CD14-positive monocyte (primary cell): Measurements from ENCODE around the gene CFAP53. TPM values are rescaled to one million over a fixed set of nuclear protein-coding genes. Genes with fewer than 3 reads are reported as not detected.
"Not testable (repeated sequence)": the region's sequence is repeated elsewhere in the genome, so short reads cannot be mapped to it uniquely, and the experiment has no call there.

Experiments used
- DNase-seq, 3 donors: peaks; one replicate each; pipeline ENCODE4 v3.0.0-alpha.2; 2011 to 2022
- H2AFZ ChIP-seq: 2 replicates; pipeline ENCODE4 v1.6.0; 2012; ENCODE audit warnings: mild to moderate bottlenecking, low read depth, low read length, inconsistent platforms; ENCODE audit not compliant: insufficient read depth, poor library complexity, severe bottlenecking
- H3K27ac ChIP-seq, 2 donors: 1 replicate in 1 of 2; 2 replicates in 1 of 2; pipeline ENCODE4 v1.5.1; 2012 to 2013; ENCODE audit warnings: low read length in 2 of 2, control low read depth in 1 of 2, inconsistent platforms in 1 of 2, low read depth in 1 of 2, mild to moderate bottlenecking in 1 of 2
- H3K27me3 ChIP-seq, 2 donors: one replicate each; pipeline versions ENCODE4 v1.6.0 to v1.6.1; 2011 to 2013; ENCODE audit warnings: low read length in 2 of 2; ENCODE audit not compliant: control insufficient read depth in 2 of 2, insufficient read depth in 2 of 2
- H3K36me3 ChIP-seq, 2 donors: replicated peaks in 1 of 2; 1 replicate in 1 of 2; 2 replicates in 1 of 2; pipeline versions ENCODE4 v1.5.1 to v1.6.1; 2012 to 2013; ENCODE audit warnings: low read length in 2 of 2, control low read depth in 1 of 2, inconsistent platforms in 1 of 2, mild to moderate bottlenecking in 1 of 2; ENCODE audit not compliant: insufficient read depth in 2 of 2, control insufficient read depth in 1 of 2
- H3K4me1 ChIP-seq, 2 donors: 1 replicate in 1 of 2; 2 replicates in 1 of 2; pipeline versions ENCODE4 v1.5.1 to v1.6.1; 2012 to 2013; ENCODE audit warnings: low read length in 2 of 2, control low read depth in 1 of 2, inconsistent platforms in 1 of 2, mild to moderate bottlenecking in 1 of 2, moderate library complexity in 1 of 2; ENCODE audit not compliant: insufficient read depth in 2 of 2, control insufficient read depth in 1 of 2
- H3K4me2 ChIP-seq: replicated peaks from 2 replicates; pipeline ENCODE3; 2012; ENCODE audit warnings: low read length, moderate library complexity, mild to moderate bottlenecking; ENCODE audit not compliant: poor library complexity, severe bottlenecking; ENCODE audit errors: extremely low read depth
- H3K4me3 ChIP-seq, 3 experiments: fragments of 200-600 bp in 1 of 3; sonication (generic) in 1 of 3; replicated peaks in 1 of 3; 1 replicate in 2 of 3; 2 replicates in 1 of 3; pipeline ENCODE4 v1.5.1; 2011 to 2013; ENCODE audit warnings: low read length in 3 of 3, mild to moderate bottlenecking in 3 of 3, control low read depth in 2 of 3, low read depth in 2 of 3, inconsistent platforms in 1 of 3, moderate library complexity in 1 of 3
- H3K79me2 ChIP-seq: 2 replicates; pipeline ENCODE4 v1.6.0; 2012; ENCODE audit warnings: mild to moderate bottlenecking, control low read depth, inconsistent platforms, low read length, moderate library complexity; ENCODE audit not compliant: insufficient read depth
- H3K9ac ChIP-seq: 2 replicates; pipeline ENCODE4 v1.6.0; 2017; ENCODE audit warnings: low read length, mild to moderate bottlenecking; ENCODE audit not compliant: insufficient read depth, poor library complexity, severe bottlenecking
- H3K9me3 ChIP-seq, 2 donors: replicated peaks in 1 of 2; 1 replicate in 1 of 2; 2 replicates in 1 of 2; pipeline versions ENCODE4 v1.5.1 to v1.6.1; 2012 to 2013; ENCODE audit warnings: low read length in 2 of 2, control low read depth in 1 of 2; ENCODE audit not compliant: control insufficient read depth in 1 of 2, insufficient read depth in 1 of 2
- H4K20me1 ChIP-seq: 2 replicates; pipeline ENCODE4 v1.6.0; 2012; ENCODE audit warnings: mild to moderate bottlenecking, low read length, control low read depth, moderate library complexity; ENCODE audit not compliant: insufficient read depth
- H3K27ac Mint-ChIP-seq, 7 donors: one replicate each; pipeline ENCODE4 v1.8.0; 2020; ENCODE audit warnings: mild to moderate bottlenecking in 7 of 7, mixed read lengths in 7 of 7, moderate library complexity in 6 of 7, inconsistent platforms in 2 of 7
- H3K27me3 Mint-ChIP-seq, 3 donors: one replicate each; pipeline ENCODE4 v1.8.0; 2021 to 2022; ENCODE audit warnings: low read depth in 3 of 3, mild to moderate bottlenecking in 3 of 3, mixed read lengths in 3 of 3, moderate library complexity in 3 of 3, inconsistent platforms in 1 of 3
- H3K36me3 Mint-ChIP-seq, 2 donors: one replicate each; pipeline ENCODE4 v1.8.0; 2020; ENCODE audit warnings: mixed read lengths in 2 of 2, inconsistent platforms in 1 of 2, mild to moderate bottlenecking in 1 of 2
- H3K4me1 Mint-ChIP-seq: one replicate; pipeline ENCODE4 v1.8.0; 2020; ENCODE audit warnings: mild to moderate bottlenecking, mixed read lengths
- H3K4me3 Mint-ChIP-seq, 2 donors: one replicate each; pipeline ENCODE4 v1.8.0; 2020; ENCODE audit warnings: mild to moderate bottlenecking in 2 of 2, mixed read lengths in 2 of 2, moderate library complexity in 1 of 2
- H3K9me3 Mint-ChIP-seq, 7 donors: one replicate each; pipeline ENCODE4 v1.8.0; 2020 to 2022; ENCODE audit warnings: mixed read lengths in 7 of 7, mild to moderate bottlenecking in 6 of 7, moderate library complexity in 6 of 7, inconsistent platforms in 2 of 7
- WGBS: methylation state at CpG from one replicate; pipeline ENCODE4 v1.1.5; 2013; ENCODE audit warnings: missing lambda C conversion rate; ENCODE audit not compliant: insufficient coverage; 5-methylcytosine and 5-hydroxymethylcytosine counted together
- intact Hi-C, 2 donors: fragments of 100-400 bp; cut with micrococcal nuclease; formaldehyde crosslinking; loops; one replicate each; pipeline versions ENCODE4 v1.15.0 to v1.15.1; 2023
- polyA plus RNA-seq, 3 donors: library from polyadenylated mRNA; depleted of rRNA in 1 of 3; unstranded in 2 of 3; stranded (reverse) in 1 of 3; fragments of 300-500 nt in 2 of 3; fragments of >200 nt in 1 of 3; fragmentation: Illumina TruSeq in 2 of 3; gene quantifications; 1 replicate in 2 of 3; 2 replicates in 1 of 3; pipeline ENCODE4 v1.2.3, GENCODE V29; 2012 to 2021
- TF ChIP-seq, protein P1 (sequence below): fragments of 200-600 bp; IDR thresholded peaks from one replicate; pipeline ENCODE4 v1.8.0; 2022; ENCODE audit warnings: antibody characterized with exemption, mild to moderate bottlenecking

The CFAP53 gene
- polyA plus RNA-seq, 3 donors: 0.08 to 0.14 TPM; not detected in 1

DNA sequence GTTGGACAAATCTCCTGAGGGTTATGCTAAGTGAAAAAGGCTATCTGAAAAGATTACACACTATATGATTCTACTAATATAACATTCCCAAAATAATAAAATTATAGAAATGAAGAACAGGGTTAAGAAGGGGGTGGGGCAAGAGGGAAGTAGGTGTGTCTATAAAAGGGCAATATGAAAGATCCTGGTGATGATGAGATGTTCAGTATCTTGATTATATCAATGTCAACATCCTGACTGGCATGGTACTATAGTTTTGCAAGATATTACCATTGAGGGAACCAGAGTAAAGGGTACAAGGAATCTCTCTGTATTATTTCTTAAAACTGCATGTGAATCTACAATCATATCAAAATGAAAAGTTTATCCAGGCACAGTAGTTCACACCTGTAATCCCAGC is 16.7 kb downstream of the CFAP53 start:
- TF ChIP-seq, protein P1, sequence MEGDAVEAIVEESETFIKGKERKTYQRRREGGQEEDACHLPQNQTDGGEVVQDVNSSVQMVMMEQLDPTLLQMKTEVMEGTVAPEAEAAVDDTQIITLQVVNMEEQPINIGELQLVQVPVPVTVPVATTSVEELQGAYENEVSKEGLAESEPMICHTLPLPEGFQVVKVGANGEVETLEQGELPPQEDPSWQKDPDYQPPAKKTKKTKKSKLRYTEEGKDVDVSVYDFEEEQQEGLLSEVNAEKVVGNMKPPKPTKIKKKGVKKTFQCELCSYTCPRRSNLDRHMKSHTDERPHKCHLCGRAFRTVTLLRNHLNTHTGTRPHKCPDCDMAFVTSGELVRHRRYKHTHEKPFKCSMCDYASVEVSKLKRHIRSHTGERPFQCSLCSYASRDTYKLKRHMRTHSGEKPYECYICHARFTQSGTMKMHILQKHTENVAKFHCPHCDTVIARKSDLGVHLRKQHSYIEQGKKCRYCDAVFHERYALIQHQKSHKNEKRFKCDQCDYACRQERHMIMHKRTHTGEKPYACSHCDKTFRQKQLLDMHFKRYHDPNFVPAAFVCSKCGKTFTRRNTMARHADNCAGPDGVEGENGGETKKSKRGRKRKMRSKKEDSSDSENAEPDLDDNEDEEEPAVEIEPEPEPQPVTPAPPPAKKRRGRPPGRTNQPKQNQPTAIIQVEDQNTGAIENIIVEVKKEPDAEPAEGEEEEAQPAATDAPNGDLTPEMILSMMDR: no peak
- Histone ChIP-seq H3K9ac (no peak overlapping the region), H3K79me2 (no peaks in the 10 kb centered on the region), H3K27ac (no peak overlapping the region), H3K36me3 (no peaks in the 10 kb centered on the region), H2AFZ (no peak overlapping the region), H3K27me3 (no peaks in the 10 kb centered on the region), H3K4me2 (no peak overlapping the region), H3K4me1 (no peaks in the 10 kb centered on the region), H3K9me3 (no peaks in the 10 kb centered on the region), H3K4me3 (no peak overlapping the region), H4K20me1 (no peaks in the 10 kb centered on the region)
- Mint-ChIP-seq H3K9me3 (peaks cover 0 to 12% (median 2%) of the 10 kb centered on the region in 7 donors), H3K4me3 (no peak overlapping the region), H3K36me3 (no peaks in the 10 kb centered on the region), H3K27me3 (peaks cover 1 to 10% (median 9%) of the 10 kb centered on the region in 3 donors), H3K4me1 (no peaks in the 10 kb centered on the region), H3K27ac (no peak overlapping the region)
- intact Hi-C loops: no loop called here
- DNase-seq: no peak

- H3K4me3 ChIP-seq: no peak overlapping the region
- peaks cover 2 to 22% (median 9%) of the 10 kb centered on the region in 7 donors for H3K9me3 Mint-ChIP-seq
- no peaks in the 10 kb centered on the region for H3K4me1 ChIP-seq
- H3K36me3 ChIP-seq: no peaks in the 10 kb centered on the region
- no peak overlapping the region for H3K27ac ChIP-seq
- no peaks in the 10 kb centered on the region for H3K27me3 ChIP-seq
- no peak overlapping the region for H3K27ac Mint-ChIP-seq
- H3K4me2 ChIP-seq: no peak overlapping the region
- no peaks in the 10 kb centered on the region for H3K9me3 ChIP-seq
- TF ChIP-seq, protein P1: no peak
- no peak overlapping the region for H2AFZ ChIP-seq
- no peaks in the 10 kb centered on the region for H3K36me3 Mint-ChIP-seq
- intact Hi-C loops: no loop called here
- H3K27me3 Mint-ChIP-seq: peaks cover 4 to 12% (median 8%) of the 10 kb centered on the region in 3 donors
- H3K4me1 Mint-ChIP-seq: no peaks in the 10 kb centered on the region
- no peak for DNase-seq
- no peak overlapping the region for H3K9ac ChIP-seq
- H4K20me1 ChIP-seq: no peaks in the 10 kb centered on the region
- H3K4me3 Mint-ChIP-seq: no peak overlapping the region
- no peaks in the 10 kb centered on the region for H3K79me2 ChIP-seq
These were observed 18.7 kb downstream of the CFAP53 start for GRCh38 chr18:50247561-50247960.

DNA sequence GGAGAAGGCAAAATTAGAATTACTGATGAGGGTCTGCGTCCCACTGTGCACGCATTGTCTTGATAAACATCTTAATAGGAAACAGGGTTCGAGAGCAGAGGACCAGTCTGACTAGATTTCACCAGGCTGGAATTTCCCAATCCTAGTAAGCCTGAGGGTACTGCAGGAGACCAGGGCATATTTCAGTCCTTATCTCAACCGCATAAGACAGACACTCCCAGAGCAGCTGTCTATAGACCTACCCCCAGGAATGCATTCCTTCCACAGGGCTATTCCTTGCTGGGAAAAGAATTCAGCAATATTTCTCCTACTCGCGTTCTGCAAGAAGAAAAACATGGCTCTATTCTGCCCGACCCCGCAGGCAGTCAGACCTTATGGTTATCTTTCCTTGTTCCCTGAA is 24.5 kb downstream of the CFAP53 start:
- H3K4me2 ChIP-seq, H3K79me2 ChIP-seq, H4K20me1 ChIP-seq, H3K9ac ChIP-seq, H3K4me1 ChIP-seq, intact Hi-C loops, H3K36me3 ChIP-seq, H3K4me3 ChIP-seq, H2AFZ ChIP-seq, H3K4me3 Mint-ChIP-seq, H3K36me3 Mint-ChIP-seq, H3K27me3 ChIP-seq, H3K27ac ChIP-seq, H3K4me1 Mint-ChIP-seq, DNase-seq: not testable (repeated sequence)
- Mint-ChIP-seq H3K27ac (peak overlapping the region in 1 of 7 donors; percentile 6), H3K9me3 (peaks cover 14 to 38% (median 28%) of the 10 kb centered on the region in 7 donors), H3K27me3 (peaks cover 2 to 12% (median 3%) of the 10 kb centered on the region in 3 donors)
- 94% methylated on average over 4 of the region's 8 CpGs for WGBS
- H3K9me3 ChIP-seq: peaks cover 8 to 19% of the 10 kb centered on the region in 2 donors
